Measurements from ENCODE around the gene CSPG5. TPM values are rescaled to one million over a fixed set of nuclear protein-coding genes. Genes with fewer than 3 reads are reported as not detected.

CSPG5 gene
- total RNA-seq, 1 donor from 2014 or later = 2.2 TPM

DNA sequence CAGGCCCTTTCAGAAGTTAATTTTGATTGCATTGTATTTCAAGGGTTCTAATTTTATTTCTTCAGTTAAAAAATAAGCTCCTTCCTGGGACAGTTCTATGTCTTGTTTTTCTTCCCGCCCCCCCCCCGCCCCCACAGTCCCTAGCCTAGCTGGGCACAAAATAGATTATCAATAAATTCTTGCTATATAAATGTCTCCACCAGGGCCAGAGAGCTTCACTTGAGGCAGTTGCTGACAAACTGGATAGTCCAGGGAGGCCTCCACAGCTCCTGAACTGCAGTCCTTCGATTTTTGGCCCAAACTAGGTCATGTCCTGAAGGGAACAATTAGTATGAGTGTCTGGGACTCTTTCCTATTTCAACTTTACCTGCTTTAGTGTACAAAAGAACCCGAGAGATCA, 9.9 kb upstream of the CSPG5 start:
- no peak overlapping the region for H3K4me3 ChIP-seq (ENCODE audit: low read depth, low read length)
- DNase-seq (ENCODE audit: low read depth) = no peak
- TF ChIP-seq CTCF (conservative IDR thresholded peaks at IDR 0.05; ENCODE audit: low read depth, low read length) = no peak

DNA sequence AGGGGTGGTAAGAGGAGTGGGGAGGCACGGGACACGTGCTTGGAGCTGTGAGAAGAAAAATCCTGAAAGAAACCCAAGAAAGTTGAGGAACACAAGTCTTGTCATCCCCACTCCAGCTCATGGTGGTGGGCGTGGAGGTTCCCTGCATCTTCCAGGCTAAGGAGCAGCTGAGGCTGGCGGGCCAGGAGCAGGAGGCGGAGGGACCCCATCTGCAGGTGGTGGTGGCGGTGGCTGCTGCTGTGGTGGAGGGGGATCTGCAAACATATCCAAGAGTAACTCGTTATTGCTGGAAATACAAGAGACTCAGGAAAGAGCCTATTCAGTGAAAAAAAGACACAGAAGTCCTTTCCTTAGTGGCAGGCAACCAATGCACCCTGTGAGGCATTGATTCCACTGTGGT, 9.4 kb upstream of the CSPG5 start:
- DNase-seq (ENCODE audit: low read depth) = no peak
- no peak for TF ChIP-seq CTCF (conservative IDR thresholded peaks at IDR 0.05; ENCODE audit: low read depth, low read length)
- no peak overlapping the region for H3K4me3 ChIP-seq (ENCODE audit: low read depth, low read length)

DNA sequence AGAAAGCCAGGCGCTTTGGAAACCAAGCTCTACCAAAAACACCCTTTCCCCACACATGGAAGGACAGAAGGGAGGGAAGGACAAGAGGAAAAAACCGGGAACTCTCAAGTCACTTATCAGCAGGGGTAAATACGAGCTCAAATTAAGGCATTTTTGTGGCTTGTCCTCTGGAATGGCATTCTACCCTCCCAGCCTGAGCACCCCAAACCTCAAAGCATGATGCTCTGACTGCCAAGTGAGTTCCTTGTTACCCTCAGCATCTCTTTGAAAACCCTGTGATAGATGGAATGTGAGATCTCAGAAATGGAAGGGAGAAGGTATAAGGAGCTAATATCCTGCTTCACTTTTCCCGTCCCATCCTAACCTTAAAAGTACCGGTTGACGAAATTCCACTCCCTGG, 8.1 kb upstream of the CSPG5 start:
- no peak for DNase-seq (ENCODE audit: low read depth)
- no peak overlapping the region for H3K4me3 ChIP-seq (ENCODE audit: low read depth, low read length)
- no peak for TF ChIP-seq CTCF (conservative IDR thresholded peaks at IDR 0.05; ENCODE audit: low read depth, low read length)

- no peak for TF ChIP-seq CTCF (conservative IDR thresholded peaks at IDR 0.05; ENCODE audit: low read depth, low read length)
- no peak overlapping the region for H3K4me3 ChIP-seq (ENCODE audit: low read depth, low read length)
- DNase-seq (ENCODE audit: low read depth) = no peak
Measured at GRCh38 chr3:47583320-47584075, 4.8 kb upstream of the CSPG5 start.

- H3K4me3 ChIP-seq (ENCODE audit: low read depth, low read length) = no peak overlapping the region
- no peak for TF ChIP-seq CTCF (conservative IDR thresholded peaks at IDR 0.05; ENCODE audit: low read depth, low read length)
- no peak for DNase-seq (ENCODE audit: low read depth)
Measured at GRCh38 chr3:47581835-47582234, 3.2 kb upstream of the CSPG5 start.

DNA sequence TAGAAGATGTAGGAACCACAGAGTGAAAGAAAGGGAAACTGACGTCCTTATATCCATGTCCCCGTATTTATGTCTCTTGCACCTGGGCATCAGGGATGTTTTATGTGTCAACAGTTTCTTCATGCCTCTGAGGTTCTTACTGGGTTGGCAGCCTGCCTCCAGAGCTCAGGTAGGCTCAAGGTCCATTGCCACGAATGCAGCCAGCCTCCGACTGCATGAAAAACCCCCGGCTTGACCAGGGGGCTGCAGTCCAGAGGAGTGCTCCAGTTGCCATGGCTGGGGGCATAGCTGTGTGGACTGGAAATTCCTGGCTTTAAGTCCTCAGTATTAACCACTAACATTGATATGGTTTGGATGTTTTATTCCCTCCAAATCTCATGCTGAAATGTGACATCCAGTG, 2.8 kb upstream of the CSPG5 start:
- TF ChIP-seq CTCF (conservative IDR thresholded peaks at IDR 0.05; ENCODE audit: low read depth, low read length) = no peak
- DNase-seq (ENCODE audit: low read depth) = no peak
- H3K4me3 ChIP-seq (ENCODE audit: low read depth, low read length) = no peak overlapping the region

DNA sequence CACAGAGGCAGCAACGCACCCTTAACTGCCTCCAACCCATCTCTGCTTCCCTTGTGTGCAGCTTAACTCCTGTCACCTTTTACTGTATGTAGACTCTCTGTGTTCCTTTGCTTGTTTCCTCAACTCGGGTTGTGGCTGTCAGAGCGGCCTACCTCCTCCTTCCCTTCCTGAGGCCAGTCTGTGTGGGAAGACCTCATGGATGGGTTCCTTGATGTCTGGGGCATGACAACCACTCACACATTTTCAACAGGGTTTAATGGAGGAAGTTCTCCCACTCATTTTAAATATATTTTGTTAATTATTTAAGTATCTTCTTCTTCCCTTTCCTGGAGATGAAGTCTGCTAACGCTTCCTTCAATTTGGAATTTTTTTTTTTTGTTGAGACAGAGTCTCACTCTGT, 1.8 kb upstream of the CSPG5 start:
- no peak for TF ChIP-seq CTCF (conservative IDR thresholded peaks at IDR 0.05; ENCODE audit: low read depth, low read length)
- H3K4me3 ChIP-seq (ENCODE audit: low read depth, low read length) = no peak overlapping the region
- no peak for DNase-seq (ENCODE audit: low read depth)
